HepG2 (cell line): ENCODE measurements around the gene SH3PXD2A. TPM values are rescaled to one million over a fixed set of nuclear protein-coding genes. Genes with fewer than 3 reads are reported as not detected.

Experiments
- ATAC-seq: fragments of 200-7000 bp; cut with Tn5 transposase; 3 replicates; pipeline ENCODE4 v1.9.1; 2020; ENCODE audit warnings: mild to moderate bottlenecking, moderate library complexity
- BruUV-seq: library from RNA; stranded (reverse); fragments of 400-500 nt; replicated peaks from 2 replicates; lab custom pipeline; 2021; lab: Mats Ljungman, UMichigan
- CTCF ChIA-PET: fragments of 300-600 bp; formaldehyde crosslinking; extraction: SDS; loops from one replicate; lab custom pipeline; 2021; ENCODE audit warnings: low total read pairs, inconsistent platforms, low intra/inter-chr PET ratio; lab: Yijun Ruan, JAX
- POLR2A ChIA-PET: fragments of 350-600 bp; sonication (Branson Sonifier 250); formaldehyde crosslinking; loops from one replicate; lab custom pipeline; 2020; ENCODE audit warnings: antibody characterized with exemption, inconsistent platforms; lab: Yijun Ruan, JAX
- DNase-seq: peaks from one replicate; pipeline ENCODE4 v3.0.0-alpha.2; 2015; ENCODE audit warnings: low spot score
- FAIRE-seq: peaks from 3 replicates; lab custom pipeline; 2011; peaks lifted over from hg19 to GRCh38; lab: Jason Lieb, UNC
- H2AFZ ChIP-seq: one replicate; pipeline ENCODE4 v1.6.1; 2011; ENCODE audit warnings: low read length, inconsistent platforms
- H3K27ac ChIP-seq: fragments of 300-600 bp; 3 replicates; pipeline ENCODE4 v1.8.0; 2011; ENCODE audit warnings: mixed run types, mild to moderate bottlenecking, mixed read lengths, low read length, inconsistent platforms; ENCODE audit not compliant: insufficient read depth; ENCODE audit errors: extremely low read length
- H3K27me3 ChIP-seq, 2 experiments: fragments of 200-600 bp in 1 of 2; 2 replicates in 1 of 2; 3 replicates in 1 of 2; pipeline versions ENCODE4 v1.6.0 to v1.8.0; 2011; ENCODE audit warnings: low read length in 2 of 2, mild to moderate bottlenecking in 2 of 2, moderate library complexity in 2 of 2, inconsistent platforms in 1 of 2; ENCODE audit not compliant: insufficient read depth in 2 of 2, control insufficient read depth in 1 of 2
- H3K36me3 ChIP-seq, 2 experiments: fragments of 200-600 bp in 1 of 2; replicated peaks in 1 of 2; 2 replicates in 1 of 2; 3 replicates in 1 of 2; pipeline versions ENCODE4 v1.5.1 to v1.8.0; 2011; ENCODE audit warnings: low read length in 2 of 2, inconsistent platforms in 1 of 2; ENCODE audit not compliant: insufficient read depth in 2 of 2, control insufficient read depth in 1 of 2
- H3K4me1 ChIP-seq: 2 replicates; pipeline ENCODE4 v1.5.1; 2012; ENCODE audit warnings: low read length, inconsistent platforms; ENCODE audit not compliant: insufficient read depth
- H3K4me2 ChIP-seq: 2 replicates; pipeline ENCODE4 v1.6.0; 2011; ENCODE audit warnings: low read depth, low read length, inconsistent platforms
- H3K4me3 ChIP-seq, 3 experiments: fragments of 200-600 bp in 1 of 3; sonication (generic), shearing (Covaris generic) in 1 of 3; replicated peaks in 1 of 3; 2 replicates each; pipeline ENCODE4 v1.5.1; 2011 to 2016; ENCODE audit warnings: low read length in 3 of 3, inconsistent platforms in 2 of 3, low read depth in 2 of 3, mild to moderate bottlenecking in 2 of 3, control low read depth in 1 of 3, mixed read lengths in 1 of 3; ENCODE audit not compliant: insufficient read depth in 1 of 3
- H3K79me2 ChIP-seq: one replicate; pipeline ENCODE4 v1.6.1; 2011; ENCODE audit warnings: low read length, inconsistent platforms; ENCODE audit not compliant: insufficient read depth
- H3K9ac ChIP-seq: 2 replicates; pipeline ENCODE4 v1.6.0; 2011; ENCODE audit warnings: mild to moderate bottlenecking, low read depth, low read length, inconsistent platforms; ENCODE audit not compliant: insufficient read depth
- H3K9me3 ChIP-seq: 2 replicates; pipeline ENCODE4 v1.5.1; 2012; ENCODE audit warnings: mild to moderate bottlenecking, low read length
- H4K20me1 ChIP-seq: 2 replicates; pipeline ENCODE4 v1.6.0; 2011; ENCODE audit warnings: inconsistent platforms, mild to moderate bottlenecking, low read length, moderate library complexity; ENCODE audit not compliant: insufficient read depth
- THAP11 ChIP-seq: IDR thresholded peaks from 2 replicates; pipeline ENCODE4 v1.6.1; 2016; ENCODE audit warnings: missing biosample characterization, missing genetic modification reagents
- U2AF1 ChIP-seq: fragments of 200-400 bp; formaldehyde crosslinking; optimal IDR thresholded peaks from 2 replicates; pipeline ENCODE3; 2017; ENCODE audit warnings: mild to moderate bottlenecking, low read depth, low read length
- ZMYM3 ChIP-seq: sonication (generic); formaldehyde crosslinking; IDR thresholded peaks from 2 replicates; pipeline ENCODE4 v1.5.1; 2020; ENCODE audit warnings: mild to moderate bottlenecking, missing genetic modification reagents
- ZNF546 ChIP-seq: sonication (generic); formaldehyde crosslinking; conservative IDR thresholded peaks from 2 replicates; pipeline ENCODE4 v1.8.1; 2023; ENCODE audit warnings: mild to moderate bottlenecking, missing genetic modification reagents
- ZNF629 ChIP-seq: sonication (generic); formaldehyde crosslinking; conservative IDR thresholded peaks from 2 replicates; pipeline ENCODE4 v1.5.0; 2020; ENCODE audit warnings: missing genetic modification reagents
- WGBS: methylation state at CpG from one replicate; pipeline ENCODE4 v1.1.6; 2017; ENCODE audit warnings: low lambda C conversion rate; 5-methylcytosine and 5-hydroxymethylcytosine counted together
- in situ Hi-C: cut with HindIII; loops from 2 replicates; pipeline ENCODE4 v1.10.0; 2017; ENCODE audit warnings: low pct_unique_long_range_greater_than_20kb; ENCODE audit not compliant: extremely low pct_ligation_motif_present
- intact Hi-C: fragments of 100-400 bp; cut with micrococcal nuclease; formaldehyde crosslinking; loops from one replicate; pipeline ENCODE4 v1.10.0; 2022; ENCODE audit not compliant: unreplicated experiment
- polyA plus RNA-seq, 8 experiments: library from polyadenylated mRNA; depleted of rRNA in 3 of 8; stranded (reverse) in 7 of 8; unstranded in 1 of 8; fragments of >200 nt; fragmentation: Illumina TruSeq in 4 of 8; extraction: Trizol in 4 of 8; gene quantifications; 2 replicates each; pipeline versions ENCODE4 v1.2.1 to v1.2.3, GENCODE V29; 2011 to 2016; ENCODE audit warnings: low read depth in 4 of 8, missing spikeins in 1 of 8, mixed read lengths in 1 of 8; ENCODE audit not compliant: insufficient read depth in 1 of 8
- total RNA-seq, 5 experiments: library from RNA; depleted of rRNA; stranded (reverse); fragments of >200 nt; fragmentation: Illumina TruSeq; extraction: Trizol; gene quantifications; 2 replicates each; pipeline ENCODE4 v1.2.3, GENCODE V29; 2016; ENCODE audit warnings: low read depth in 1 of 5
- TF ChIP-seq, protein P1 (sequence below): sonication (generic); formaldehyde crosslinking; IDR thresholded peaks from 2 replicates; pipeline ENCODE4 v1.9.0; 2021; ENCODE audit warnings: missing genetic modification reagents, borderline replicate concordance

SH3PXD2A gene
- total and polyA plus RNA-seq, 2 of the 13 experiments (the other 11 are each of a cell fraction or from before 2014, with no cell fraction given): 11.1 to 11.3 TPM

DNA sequence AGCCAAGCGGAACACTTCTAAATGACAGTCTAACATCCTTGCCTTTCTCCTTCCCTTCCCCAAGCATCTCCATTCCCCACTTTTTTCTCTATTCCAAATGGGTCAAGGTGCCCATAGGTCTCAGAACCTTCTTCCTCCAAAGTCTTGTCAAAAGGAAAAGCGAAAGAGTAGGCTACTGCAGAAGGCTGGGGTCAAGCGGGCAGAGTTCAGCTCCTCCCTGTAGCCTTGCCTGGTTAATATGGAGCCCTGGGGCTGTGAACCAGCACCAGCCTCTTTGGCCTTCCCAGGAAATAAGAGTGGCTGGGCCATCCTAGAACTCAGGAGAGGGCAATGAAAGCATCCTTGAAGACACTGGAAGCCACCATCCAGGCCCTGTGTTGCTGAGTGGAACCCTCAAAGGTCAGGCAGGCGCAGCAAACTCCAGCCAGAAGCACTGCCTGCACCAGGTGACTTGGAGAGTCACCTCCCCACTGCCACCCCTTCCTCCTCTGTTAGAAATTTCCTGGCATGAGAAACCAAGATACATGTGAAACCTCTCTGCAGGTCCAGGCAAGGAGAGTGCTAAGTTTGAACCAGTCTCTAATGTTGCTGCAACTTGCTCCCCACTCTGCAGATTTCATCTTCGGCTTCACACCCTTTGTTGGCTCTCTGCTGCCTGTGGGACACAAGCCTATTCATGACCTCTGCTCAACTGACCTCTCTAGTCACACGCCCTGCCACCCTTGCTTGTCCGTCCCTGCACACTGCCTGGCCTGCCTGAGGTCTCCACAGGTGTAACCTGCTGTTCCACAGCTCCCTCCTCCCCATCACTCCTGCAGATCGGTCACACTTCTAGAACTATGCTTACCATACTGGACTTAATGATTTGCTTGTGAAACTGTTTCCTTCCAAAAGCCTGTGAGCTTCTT, 74.9 kb downstream of the SH3PXD2A start (continued):
- TF ChIP-seq ZMYM3 (no peak), U2AF1 (no peak), ZNF546 (CRISPR knock-in tag) (no peak)
- TF ChIP-seq, protein P1, sequence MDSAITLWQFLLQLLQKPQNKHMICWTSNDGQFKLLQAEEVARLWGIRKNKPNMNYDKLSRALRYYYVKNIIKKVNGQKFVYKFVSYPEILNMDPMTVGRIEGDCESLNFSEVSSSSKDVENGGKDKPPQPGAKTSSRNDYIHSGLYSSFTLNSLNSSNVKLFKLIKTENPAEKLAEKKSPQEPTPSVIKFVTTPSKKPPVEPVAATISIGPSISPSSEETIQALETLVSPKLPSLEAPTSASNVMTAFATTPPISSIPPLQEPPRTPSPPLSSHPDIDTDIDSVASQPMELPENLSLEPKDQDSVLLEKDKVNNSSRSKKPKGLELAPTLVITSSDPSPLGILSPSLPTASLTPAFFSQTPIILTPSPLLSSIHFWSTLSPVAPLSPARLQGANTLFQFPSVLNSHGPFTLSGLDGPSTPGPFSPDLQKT (CRISPR knock-in tag): no peak

DNA sequence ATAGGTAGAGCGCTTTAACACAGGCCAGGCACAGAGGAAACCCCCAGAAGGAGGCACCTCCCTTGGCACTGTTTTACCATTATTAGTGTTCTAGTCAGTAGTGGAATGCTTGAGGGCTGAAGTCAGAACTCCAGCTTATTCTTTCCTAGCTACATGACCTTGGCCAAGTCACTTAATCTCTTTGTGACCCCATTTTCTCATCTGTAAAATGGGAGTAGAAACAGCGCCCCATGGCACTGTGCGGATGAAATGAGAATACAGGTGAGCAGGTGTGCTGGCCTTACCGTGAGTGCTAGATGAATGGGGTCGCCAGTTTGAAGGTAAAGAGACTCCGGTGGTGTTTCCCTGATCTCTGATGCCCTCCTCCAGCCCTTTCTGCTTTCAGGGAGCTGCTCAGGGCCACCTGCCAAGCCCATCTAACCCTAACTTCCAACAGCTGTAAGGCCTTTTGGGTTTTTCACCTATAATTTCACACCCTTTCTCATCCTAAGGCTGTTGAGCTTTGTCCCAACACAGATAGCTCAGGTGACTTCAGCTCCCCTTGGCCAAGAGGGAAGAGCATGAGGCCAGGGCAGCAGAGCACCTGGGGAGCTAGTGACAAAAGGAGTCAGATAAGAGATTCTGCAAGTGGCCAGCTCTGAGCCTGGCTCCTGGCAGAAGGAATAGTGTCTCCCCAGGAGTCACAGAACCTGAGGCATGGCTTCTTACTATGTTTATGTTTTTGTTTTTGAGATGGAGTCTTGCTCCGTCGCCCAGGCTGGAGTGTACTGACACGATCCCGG, 76.8 kb downstream of the SH3PXD2A start:
- in situ Hi-C loops: no loop called here
- H3K4me3 ChIP-seq: no peak overlapping the region
- no peak overlapping the region for H3K27ac ChIP-seq
- no peak overlapping the region for H3K9ac ChIP-seq
- ChIA-PET CTCF (no interaction called here), POLR2A (no interaction called here)
- no peaks in the 10 kb centered on the region for H3K9me3 ChIP-seq
- H3K36me3 ChIP-seq: peaks cover 20 to 47% of the 10 kb centered on the region in 2 experiments
- DNase-seq (no peak), ATAC-seq (no peak), FAIRE-seq (no peak)
- H3K4me1 ChIP-seq: peaks cover 25% of the 10 kb centered on the region
- H4K20me1 ChIP-seq: peaks cover 6% of the 10 kb centered on the region; the same call in 1 of the 2 replicates
- no TSS peak for BruUV-seq
- no peak for TF ChIP-seq THAP11 (CRISPR knock-in tag)
- peak; percentile 55; the same call in 1 of the 2 replicates for TF ChIP-seq ZNF629
- no peak overlapping the region for H2AFZ ChIP-seq
- no peak overlapping the region for H3K4me2 ChIP-seq
- 90% methylated on average over 7 of the region's 10 CpGs for WGBS
- intact Hi-C loops: no loop called here
- peaks cover 6% of the 10 kb centered on the region for H3K79me2 ChIP-seq
- no peaks in the 10 kb centered on the region for H3K27me3 ChIP-seq
